PC-9 (cell line): ENCODE results near the gene NOSIP. TPM values are rescaled to one million over a fixed set of nuclear protein-coding genes. Genes with fewer than 3 reads are reported as not detected.

Experiments
- BruUV-seq: library from RNA; stranded (reverse); fragments of 400-500 nt; replicated peaks from 2 replicates; lab custom pipeline; 2021; lab: Mats Ljungman, UMichigan
- CTCF ChIA-PET: fragments of 300-600 bp; sonication (Branson Sonifier 250); formaldehyde crosslinking; loops from one replicate; lab custom pipeline; 2022; ENCODE audit warnings: antibody characterized with exemption; lab: Charles Lee
- POLR2A ChIA-PET: fragments of 300-600 bp; sonication (Branson Sonifier 250); formaldehyde crosslinking; loops from one replicate; lab custom pipeline; 2022; ENCODE audit warnings: antibody characterized with exemption; ENCODE audit not compliant: unreplicated experiment; lab: Charles Lee
- DNase-seq, 2 experiments: peaks; one replicate each; pipeline versions ENCODE4 v3.0.0 to v3.0.0-alpha.2; 2015 to 2022; ENCODE audit warnings: mixed read lengths in 1 of 2
- H2AFZ ChIP-seq: fragments of 200-600 bp; sonication (generic); 2 replicates; pipeline ENCODE4 v1.8.1; 2017; ENCODE audit warnings: antibody characterized with exemption
- H3F3A ChIP-seq: fragments of 200-600 bp; sonication (generic); 2 replicates; pipeline ENCODE4 v1.8.1; 2017; ENCODE audit warnings: antibody characterized with exemption, mild to moderate bottlenecking, low read depth; ENCODE audit not compliant: insufficient read depth
- H3K27ac ChIP-seq: fragments of 200-600 bp; sonication (generic); 2 replicates; pipeline ENCODE4 v1.6.1; 2016; ENCODE audit warnings: mixed run types
- H3K27me3 ChIP-seq: fragments of 200-600 bp; sonication (generic); 2 replicates; pipeline ENCODE4 v1.6.1; 2016; ENCODE audit warnings: low read depth, mixed run types; ENCODE audit not compliant: insufficient read depth
- H3K36me3 ChIP-seq: fragments of 200-600 bp; sonication (generic); 2 replicates; pipeline ENCODE4 v1.6.1; 2016; ENCODE audit warnings: low read depth, mixed run types
- H3K4me1 ChIP-seq: fragments of 200-600 bp; sonication (generic); replicated peaks from 2 replicates; pipeline ENCODE4 v1.6.1; 2016; ENCODE audit warnings: mixed run types; ENCODE audit not compliant: insufficient read depth
- H3K4me2 ChIP-seq: fragments of 200-600 bp; sonication (generic); 2 replicates; pipeline ENCODE4 v1.6.1; 2017; ENCODE audit warnings: mixed run types
- H3K4me3 ChIP-seq: fragments of 200-600 bp; sonication (generic); 2 replicates; pipeline ENCODE4 v1.6.1; 2016; ENCODE audit warnings: mixed run types
- H3K79me2 ChIP-seq: fragments of 200-600 bp; sonication (generic); 2 replicates; pipeline ENCODE4 v1.6.1; 2017; ENCODE audit warnings: low read depth, mixed run types
- H3K9me2 ChIP-seq: fragments of 200-600 bp; sonication (generic); 2 replicates; pipeline ENCODE4 v1.8.1; 2017; ENCODE audit warnings: mild to moderate bottlenecking; ENCODE audit not compliant: insufficient read depth
- H3K9me3 ChIP-seq: fragments of 200-600 bp; sonication (generic); 2 replicates; pipeline ENCODE4 v1.8.1; 2016; ENCODE audit warnings: low read depth; ENCODE audit not compliant: insufficient read depth
- H4K20me1 ChIP-seq: fragments of 200-600 bp; sonication (generic); 2 replicates; pipeline ENCODE4 v1.8.1; 2017; ENCODE audit not compliant: insufficient read depth
- CTCF ChIP-seq: fragments of 200-600 bp; sonication (generic); conservative IDR thresholded peaks from 2 replicates; pipeline ENCODE4 v1.6.1; 2017; ENCODE audit warnings: mixed run types, antibody characterized with exemption, mild to moderate bottlenecking, moderate library complexity
- EZH2 ChIP-seq: fragments of 200-600 bp; sonication (generic); IDR thresholded peaks from 2 replicates; pipeline ENCODE4 v1.8.0; 2017; ENCODE audit warnings: antibody characterized with exemption, low read depth
- intact Hi-C: fragments of 100-400 bp; cut with micrococcal nuclease; formaldehyde crosslinking; loops from one replicate; pipeline ENCODE4 v1.10.0; 2022; ENCODE audit not compliant: unreplicated experiment
- total RNA-seq: library from RNA; stranded (reverse); gene quantifications from 2 replicates; pipeline ENCODE4 v1.2.3, GENCODE V29; 2021

Gene NOSIP
- total RNA-seq, 1 experiment from 2014 or later: 71.3 TPM

DNA sequence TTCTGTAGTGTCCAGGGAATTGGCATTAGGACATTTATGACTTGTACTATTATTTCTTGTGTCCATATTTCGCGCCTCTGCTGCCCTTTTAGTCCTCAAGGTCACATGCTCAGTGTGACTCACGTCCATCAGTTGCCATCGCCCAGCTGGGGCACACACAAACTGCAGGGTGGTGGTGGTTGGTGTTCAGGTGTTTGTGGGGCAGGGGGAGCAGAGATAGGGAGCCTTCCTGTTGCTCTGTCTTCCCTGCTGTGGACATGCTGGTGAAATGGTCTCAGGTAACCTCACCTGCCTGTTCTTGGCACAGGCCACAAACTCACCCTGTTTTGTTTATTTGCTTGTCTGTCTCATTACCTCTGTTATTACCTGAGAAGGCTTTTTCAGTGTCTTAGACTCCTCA lies 33.0 kb upstream of the NOSIP start:
- Histone ChIP-seq H3K27me3 (no peaks in the 10 kb centered on the region), H3K4me3 (no peak overlapping the region; the same call in 1 of the 2 replicates), H3K27ac (peak overlapping the region; percentile 84), H3K9me2 (no peaks in the 10 kb centered on the region), H4K20me1 (peaks cover 48% of the 10 kb centered on the region), H3F3A (peaks cover 53% of the 10 kb centered on the region), H3K4me1 (peaks cover 33% of the 10 kb centered on the region), H3K9me3 (no peaks in the 10 kb centered on the region), H3K36me3 (peaks cover 9% of the 10 kb centered on the region; the same call in 1 of the 2 replicates), H2AFZ (no peak overlapping the region), H3K79me2 (peaks cover 44% of the 10 kb centered on the region), H3K4me2 (peak overlapping the region; percentile 54)
- CTCF ChIA-PET: no interaction called here
- POLR2A ChIA-PET: interaction anchor here (0.5 to 0.6 kb wide), 2 partner anchors 22 to 35 kb away, joined by 3 to 5 read pairs; no protein-coding TSS in a partner anchor
- no peak for TF ChIP-seq EZH2
- TF ChIP-seq CTCF: no peak
- no TSS peak for BruUV-seq
- DNase-seq: peak; percentile 59 to 64
- intact Hi-C loops: loop anchor here (2.0 kb wide), 1 partner anchor 27 kb away; the partner anchor contains the start of gene RRAS

DNA sequence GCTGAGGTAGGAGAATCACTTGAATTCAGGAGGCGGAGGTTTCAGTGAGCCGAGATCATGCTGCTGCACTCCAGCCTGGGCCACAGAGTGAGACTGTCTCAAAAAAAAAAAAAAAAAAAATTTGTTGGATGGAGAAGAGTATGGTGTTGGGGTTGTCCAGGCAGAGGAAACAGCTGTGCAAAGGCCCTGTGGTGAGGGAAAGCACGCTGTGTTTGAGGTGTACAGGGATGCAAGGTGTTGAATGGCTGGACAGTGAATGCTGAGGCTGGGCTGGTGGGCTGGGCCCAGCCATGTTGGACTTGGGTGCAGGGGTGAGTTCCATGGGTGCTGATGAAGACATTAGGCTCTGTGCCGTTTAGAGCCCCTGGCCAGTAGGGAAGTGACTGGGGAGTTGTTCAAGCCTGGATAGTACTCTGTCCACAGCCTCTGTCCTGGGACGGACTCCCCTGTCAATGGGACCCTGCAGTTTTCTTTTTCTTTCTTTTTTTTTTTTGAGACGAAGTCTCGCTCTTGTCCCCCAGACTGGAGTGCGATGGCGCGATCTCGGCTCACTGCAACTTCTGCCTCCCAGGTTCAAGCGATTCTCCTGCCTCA lies 29.2 kb upstream of the NOSIP start:
- peaks cover 23% of the 10 kb centered on the region for H3K36me3 ChIP-seq
- TF ChIP-seq EZH2: no peak
- TF ChIP-seq CTCF: no peak
- no peaks in the 10 kb centered on the region for H3K27me3 ChIP-seq
- H2AFZ ChIP-seq: no peak overlapping the region
- H3K4me1 ChIP-seq: peaks cover 27% of the 10 kb centered on the region
- H4K20me1 ChIP-seq: peaks cover 71% of the 10 kb centered on the region
- ChIA-PET CTCF (no interaction called here), POLR2A (no interaction called here)
- H3F3A ChIP-seq: peaks cover 53% of the 10 kb centered on the region
- no peak for DNase-seq
- BruUV-seq: no TSS peak
- H3K9me3 ChIP-seq: no peaks in the 10 kb centered on the region
- peaks cover 65% of the 10 kb centered on the region for H3K79me2 ChIP-seq
- no peak overlapping the region for H3K4me2 ChIP-seq
- H3K27ac ChIP-seq: no peak overlapping the region
- H3K4me3 ChIP-seq: no peak overlapping the region
- intact Hi-C loops: no loop called here
- H3K9me2 ChIP-seq: no peaks in the 10 kb centered on the region

GRCh38 chr19:49605605-49606004 lies 25.2 kb upstream of the NOSIP start:
- no TSS peak for BruUV-seq
- CTCF ChIA-PET: no interaction called here
- peaks cover 38% of the 10 kb centered on the region for H3K36me3 ChIP-seq

More at GRCh38 chr19:49605605-49606004, 25.2 kb upstream of the NOSIP start:
- H3K27ac ChIP-seq: no peak overlapping the region
- no peaks in the 10 kb centered on the region for H3K27me3 ChIP-seq
- intact Hi-C loops: no loop called here
- no peak overlapping the region for H3K4me3 ChIP-seq
- TF ChIP-seq CTCF: no peak
- TF ChIP-seq EZH2: no peak
- H3K4me2 ChIP-seq: no peak overlapping the region
- H3K4me1 ChIP-seq: no peaks in the 10 kb centered on the region
- POLR2A ChIA-PET: no interaction called here
- no peaks in the 10 kb centered on the region for H3K9me3 ChIP-seq
- H3K9me2 ChIP-seq: no peaks in the 10 kb centered on the region
- H3K79me2 ChIP-seq: peaks cover 62% of the 10 kb centered on the region
- peaks cover 16% of the 10 kb centered on the region; the same call in 1 of the 2 replicates for H3F3A ChIP-seq
- H4K20me1 ChIP-seq: peaks cover 64% of the 10 kb centered on the region
- H2AFZ ChIP-seq: no peak overlapping the region
- DNase-seq: no peak
